ENCODE data around the gene ACER1.

GRCh38 chr19:6350688-6351087 lies 17.3 kb upstream of the ACER1 start:
- TF ChIP-seq CTCF (conservative IDR thresholded peaks at IDR 0.05; ENCODE audit: low read length), result no peak
- TF ChIP-seq EZH2phosphoT487 (IDR thresholded peaks at IDR 0.05; ENCODE audit: borderline replicate concordance), result no peak
